GM21528 (cell line): ENCODE results near the gene LZIC.

ENCODE experiments used
- ATAC-seq: cut with Tn5 transposase; IDR thresholded peaks from one replicate; pipeline ENCODE4 v1.9.1; 2021; ENCODE audit warnings: mild to moderate bottlenecking, moderate library complexity; ENCODE audit not compliant: unreplicated experiment, low FRiP score

The LZIC gene

GRCh38 chr1:9887070-9887469 lies 56.1 kb downstream of the LZIC start:
- no peak for ATAC-seq

- ATAC-seq: no peak
These were observed 57.0 kb downstream of the LZIC start for GRCh38 chr1:9886092-9886742.

GRCh38 chr1:9884805-9885204 lies 58.4 kb downstream of the LZIC start:
- no peak for ATAC-seq

GRCh38 chr1:9883585-9884449 lies 59.4 kb downstream of the LZIC start:
- no peak for ATAC-seq

- no peak for ATAC-seq
These were observed 60.3 kb downstream of the LZIC start for GRCh38 chr1:9882945-9883303.

GRCh38 chr1:9882296-9882944 lies 60.8 kb downstream of the LZIC start:
- no peak for ATAC-seq

GRCh38 chr1:9881838-9882249 lies 61.3 kb downstream of the LZIC start:
- no peak for ATAC-seq
